NCI-H1048 (cell line): Measurements from ENCODE around the gene CFAP97D1.
A peak's percentile ranks its signal among the peaks of the same experiment; 100 is the strongest.

Source experiments
- DNase-seq: peaks from one replicate; lab custom pipeline; 2025; lab: John Stamatoyannopoulos, UW

The CFAP97D1 gene

DNA sequence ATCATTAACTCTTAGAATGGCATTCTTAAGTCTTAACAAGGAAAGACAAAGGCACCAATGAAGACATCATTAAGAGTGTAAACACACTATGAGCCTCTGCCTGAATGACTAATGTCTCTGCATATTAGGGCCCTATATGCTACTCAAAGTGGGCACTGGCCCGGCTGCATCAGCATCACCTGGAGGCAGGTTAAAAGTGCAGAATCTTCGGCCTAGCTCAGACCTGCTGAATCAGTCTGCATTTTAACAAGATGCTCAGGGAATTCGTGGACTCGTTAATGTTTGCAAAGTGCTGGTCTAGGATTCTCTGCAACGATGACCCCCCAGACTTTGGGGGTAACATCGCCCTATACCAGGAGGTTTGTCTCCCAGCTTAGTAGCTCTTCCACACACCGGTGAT lies 46.0 kb downstream of the CFAP97D1 start:
- no peak for DNase-seq

DNA sequence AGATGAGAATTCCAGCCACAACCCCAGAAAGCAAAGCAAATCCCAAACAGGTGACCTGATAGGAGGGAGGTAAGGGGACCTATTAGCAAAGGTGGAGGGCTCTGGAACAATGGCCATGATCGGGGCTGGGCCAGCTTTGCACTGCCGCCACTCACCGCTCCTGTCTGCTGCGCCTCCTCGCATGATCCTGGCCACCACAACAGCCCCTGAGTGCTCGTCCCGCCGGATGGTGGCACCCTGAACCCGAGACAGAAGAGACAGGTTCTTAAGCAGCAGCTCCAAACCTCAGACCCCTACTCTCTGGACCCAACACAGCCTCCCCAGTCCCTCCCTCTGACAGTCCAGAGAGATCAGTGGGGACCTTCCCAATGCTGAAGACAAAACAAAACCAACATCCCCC lies 47.4 kb downstream of the CFAP97D1 start:
- DNase-seq, result no peak

- no peak for DNase-seq
These were observed 49.5 kb downstream of the CFAP97D1 start for GRCh38 chr17:43829738-43830137.

GRCh38 chr17:43830510-43831140 lies 50.4 kb downstream of the CFAP97D1 start:
- DNase-seq, result no peak

GRCh38 chr17:43831633-43832032 lies 51.4 kb downstream of the CFAP97D1 start:
- no peak for DNase-seq

DNA sequence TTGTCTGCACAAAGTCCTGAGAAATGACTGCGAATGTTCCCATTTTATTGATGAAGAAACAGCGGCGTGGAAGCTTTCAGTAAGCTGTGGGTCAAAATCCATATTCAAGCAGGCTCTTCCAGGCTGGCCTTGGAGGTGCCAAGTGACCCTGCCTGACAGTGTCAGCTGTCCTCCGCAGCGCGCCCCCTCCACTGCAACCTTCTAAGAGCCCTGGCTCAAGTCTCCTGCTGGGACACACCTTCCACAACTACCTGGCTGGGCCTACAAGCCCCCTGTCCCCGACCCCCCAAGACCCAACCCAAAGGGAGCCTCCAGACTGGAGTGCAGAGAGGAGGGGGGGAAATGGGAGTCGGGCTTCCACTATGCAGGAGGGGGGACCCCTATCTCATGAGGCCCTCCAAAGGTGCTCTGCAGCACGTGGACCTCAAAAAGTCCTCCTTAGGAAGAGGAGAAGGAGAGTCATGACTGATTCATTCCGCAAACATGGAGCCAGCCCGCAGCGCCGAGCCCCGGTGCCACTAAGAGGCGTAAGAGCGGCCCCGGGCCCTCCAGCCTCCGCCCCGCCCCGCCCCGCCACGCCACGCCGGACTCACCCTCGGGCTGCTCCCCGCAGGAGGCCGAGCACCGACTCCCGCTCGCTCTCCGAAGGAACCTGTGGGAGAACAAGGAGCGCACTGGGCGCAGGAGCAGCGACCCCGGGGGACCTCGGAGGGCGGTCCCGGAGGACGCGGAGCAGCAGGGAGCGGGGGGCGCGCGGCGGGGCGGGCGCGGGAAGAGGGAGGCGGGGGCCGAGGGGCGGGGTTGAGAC lies 52.1 kb downstream of the CFAP97D1 start:
- DNase-seq, result no peak

- DNase-seq, result peak; percentile 31
These were observed 53.0 kb downstream of the CFAP97D1 start, which contains the start of gene MPP3 for GRCh38 chr17:43832976-43833829. TSS of gene MPP3 (minus strand) at chr17:43833146. CDS start at chr17:43831906, 1,240 bp downstream.

DNA sequence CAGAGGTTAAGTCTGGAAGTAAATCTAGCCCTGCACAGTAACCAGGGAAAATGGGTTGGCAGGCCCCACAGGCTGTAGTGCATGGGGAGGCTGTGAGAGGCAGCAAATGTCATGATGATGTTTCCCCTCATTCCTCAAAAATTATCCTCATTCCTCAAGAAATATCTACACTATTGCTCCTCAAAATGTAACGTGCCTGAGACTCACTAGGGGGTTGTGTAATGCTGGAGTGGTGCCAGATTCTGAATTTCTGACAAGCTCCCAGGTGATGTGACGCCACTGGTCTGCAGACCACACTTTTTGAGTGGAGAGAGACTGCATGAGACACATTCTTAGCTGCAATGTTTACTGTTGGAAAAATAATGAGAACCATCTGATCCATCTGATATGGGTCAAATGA lies 53.9 kb downstream of the CFAP97D1 start:
- no peak for DNase-seq
